K562 (cell line): Measurements from ENCODE around the gene NADSYN1. TPM values are rescaled to one million over a fixed set of nuclear protein-coding genes. Genes with fewer than 3 reads are reported as not detected.

Source experiments
- ATAC-seq: fragments of 200-7000 bp; cut with Tn5 transposase; 3 replicates; pipeline ENCODE4 v1.9.1; 2020; ENCODE audit warnings: moderate library complexity
- BruUV-seq: library from RNA; stranded (reverse); fragments of 400-500 nt; replicated peaks from 2 replicates; lab custom pipeline; 2021; lab: Mats Ljungman, UMichigan
- CTCF ChIA-PET: fragments of 300-600 bp; formaldehyde crosslinking; extraction: SDS; loops from one replicate; lab custom pipeline; 2021; ENCODE audit warnings: low intra/inter-chr PET ratio; lab: Yijun Ruan, JAX
- POLR2A ChIA-PET: fragments of 300-600, 350-650 bp; sonication (Branson Sonifier 250); formaldehyde crosslinking; extraction: SDS; loops from one replicate; lab custom pipeline; 2021; ENCODE audit warnings: antibody characterized with exemption, inconsistent platforms; lab: Yijun Ruan, JAX
- DNase-seq, 4 experiments: peaks; one replicate each; pipeline versions ENCODE4 v3.0.0 to v3.0.0-alpha.2; 2011 to 2018; ENCODE audit warnings: low spot score in 3 of 4, mixed read lengths in 3 of 4; ENCODE audit errors: extremely low read depth in 1 of 4
- FAIRE-seq: peaks from 2 replicates; lab custom pipeline; 2011; peaks lifted over from hg19 to GRCh38; lab: Jason Lieb, UNC
- H2AFZ ChIP-seq: 2 replicates; pipeline ENCODE4 v1.6.0; 2011; ENCODE audit warnings: low read depth, low read length, control low read depth, inconsistent platforms
- H3K27ac ChIP-seq: fragments of 200-600 bp; 3 replicates; pipeline ENCODE4 v1.8.0; 2011; ENCODE audit warnings: low read depth, mild to moderate bottlenecking, control low read depth, inconsistent platforms, low read length, moderate library complexity, mixed read lengths; ENCODE audit errors: extremely low read depth
- H3K27me3 ChIP-seq, 2 experiments: fragments of 300-600 bp in 1 of 2; 2 replicates in 1 of 2; 3 replicates in 1 of 2; pipeline versions ENCODE4 v1.6.0 to v1.8.0; 2011; ENCODE audit warnings: inconsistent platforms in 2 of 2, low read length in 2 of 2, mild to moderate bottlenecking in 1 of 2, mixed read lengths in 1 of 2, moderate library complexity in 1 of 2; ENCODE audit not compliant: control insufficient read depth in 2 of 2, insufficient read depth in 2 of 2
- H3K36me3 ChIP-seq: fragments of 300-600 bp; 3 replicates; pipeline ENCODE4 v1.8.0; 2011; ENCODE audit warnings: mild to moderate bottlenecking, low read length, inconsistent platforms; ENCODE audit not compliant: control insufficient read depth, insufficient read depth
- H3K4me1 ChIP-seq, 2 experiments: fragments of 200-600 bp in 1 of 2; replicated peaks in 1 of 2; 2 replicates in 1 of 2; 3 replicates in 1 of 2; pipeline versions ENCODE4 v1.5.1 to v1.8.0; 2011; ENCODE audit warnings: inconsistent platforms in 2 of 2, low read length in 2 of 2, mild to moderate bottlenecking in 1 of 2, mixed read lengths in 1 of 2, moderate library complexity in 1 of 2; ENCODE audit not compliant: control insufficient read depth in 2 of 2, insufficient read depth in 2 of 2
- H3K4me2 ChIP-seq: 2 replicates; pipeline ENCODE4 v1.6.1; 2011; ENCODE audit warnings: low read length, control low read depth, inconsistent platforms, mixed read lengths; ENCODE audit not compliant: insufficient read depth
- H3K4me3 ChIP-seq: fragments of 200-600 bp; sonication (generic), shearing (Covaris generic); 2 replicates; pipeline ENCODE4 v1.5.1; 2016; ENCODE audit warnings: control low read depth, inconsistent platforms
- H3K79me2 ChIP-seq: fragments of 200-600 bp; 3 replicates; pipeline ENCODE4 v1.8.0; 2011; ENCODE audit warnings: low read length, inconsistent platforms; ENCODE audit not compliant: control insufficient read depth, insufficient read depth
- H3K9ac ChIP-seq, 2 experiments: 2 replicates each; pipeline versions ENCODE4 v1.6.0 to v1.6.1; 2011; ENCODE audit warnings: low read depth in 2 of 2, low read length in 2 of 2, control low read depth in 1 of 2, inconsistent platforms in 1 of 2, mild to moderate bottlenecking in 1 of 2, mixed read lengths in 1 of 2; ENCODE audit not compliant: insufficient read depth in 1 of 2
- H3K9me1 ChIP-seq: one replicate; pipeline ENCODE4 v1.6.0; 2011; ENCODE audit warnings: inconsistent platforms, mild to moderate bottlenecking, low read length, moderate library complexity; ENCODE audit not compliant: control insufficient read depth, insufficient read depth
- H3K9me3 ChIP-seq: replicated peaks from 2 replicates; pipeline ENCODE4 v1.5.1; 2011; ENCODE audit warnings: low read depth, low read length, inconsistent platforms; ENCODE audit not compliant: control insufficient read depth, insufficient read depth
- H4K20me1 ChIP-seq: replicated peaks from 2 replicates; pipeline ENCODE4 v1.6.1; 2011; ENCODE audit warnings: low read length, inconsistent platforms, mixed read lengths; ENCODE audit not compliant: control insufficient read depth, insufficient read depth
- HNRNPL ChIP-seq: fragments of 200-400 bp; formaldehyde crosslinking; IDR thresholded peaks from 2 replicates; pipeline ENCODE4 v1.6.1; 2017; ENCODE audit warnings: low read depth, mild to moderate bottlenecking, low read length
- TARDBP ChIP-seq: fragments of 450-650 bp; IDR thresholded peaks from 2 replicates; pipeline ENCODE4 v1.6.1; 2016
- WGBS: fragments of 100-300 bp; shearing (Covaris generic); methylation state at CpG from one replicate; pipeline ENCODE4 v1.1.6; 2016; ENCODE audit warnings: low coverage, mixed read lengths; ENCODE audit not compliant: insufficient coverage; ENCODE audit errors: missing lambda C conversion rate; 5-methylcytosine and 5-hydroxymethylcytosine counted together
- in situ Hi-C: fragments of 300-500 bp; cut with MboI; formaldehyde crosslinking; loops from 4 replicates; pipeline ENCODE4 v1.15.0; 2018; ENCODE audit warnings: inconsistent platforms, mixed read lengths
- intact Hi-C: fragments of 100-400 bp; cut with micrococcal nuclease; formaldehyde crosslinking; loops from 2 replicates; pipeline ENCODE4 v1.14.2; 2022
- polyA plus RNA-seq, 8 experiments: library from polyadenylated mRNA; depleted of rRNA in 4 of 8; stranded (reverse) in 5 of 8; unstranded in 3 of 8; fragments of >200 nt; fragmentation: Nextera tagmentation in 2 of 8; fragmentation: Illumina TruSeq in 1 of 8; extraction: Ambion mirVana in 2 of 8; extraction: Trizol in 1 of 8; gene quantifications; 2 replicates each; pipeline versions ENCODE4 v1.2.1 to v1.2.3, GENCODE V29; 2011 to 2014; ENCODE audit warnings: inconsistent platforms in 1 of 8, missing spikeins in 1 of 8
- total RNA-seq, 7 experiments: library from RNA; depleted of rRNA in 6 of 7; stranded (reverse); fragments of >200 nt in 6 of 7; fragmentation: Illumina TruSeq in 2 of 7; extraction: Trizol in 2 of 7; gene quantifications; 2 replicates each; pipeline versions ENCODE4 v1.2.1 to v1.2.3, GENCODE V29; 2011 to 2021; ENCODE audit warnings: low replicate concordance in 1 of 7
- TF ChIP-seq, protein P1 (sequence below): fragments of 250-450 bp; sonication (Bioruptor Pico); IDR thresholded peaks from 2 replicates; pipeline ENCODE4 v1.8.0; 2022; ENCODE audit warnings: inconsistent platforms

NADSYN1 gene
- total and polyA plus RNA-seq, 9 of the 15 experiments (the other 6 are each of a cell fraction or from before 2014, with no cell fraction given), result 12.7 to 57.3 (median 42.1) TPM

DNA sequence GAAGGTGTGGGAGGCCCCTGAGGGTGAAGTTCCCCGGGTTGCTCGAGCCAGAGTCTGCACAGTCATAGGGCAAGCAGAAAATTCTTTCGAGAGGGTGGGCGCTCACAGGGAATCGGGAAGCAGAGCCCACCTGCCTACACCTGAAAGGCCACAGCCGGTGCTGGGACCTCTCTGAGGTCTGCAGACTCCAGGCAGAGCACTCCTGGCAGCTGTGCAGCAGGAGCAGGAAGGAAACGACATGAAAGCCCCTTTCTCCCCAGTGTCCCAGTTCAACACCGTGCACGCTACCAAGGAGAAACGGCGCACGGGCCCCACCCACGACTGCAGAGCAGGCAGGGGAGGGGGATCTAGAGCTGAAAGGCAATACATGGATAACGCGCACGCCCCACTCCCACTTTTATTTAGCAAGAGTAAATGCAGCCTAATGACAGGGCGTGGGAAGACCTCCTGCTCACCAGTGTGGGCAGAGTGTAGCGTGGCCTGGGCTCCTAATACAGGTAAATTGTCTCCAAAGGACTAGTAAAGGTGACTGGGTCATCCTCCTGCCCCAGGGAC is 18.4 kb upstream of the NADSYN1 start:
- ATAC-seq (no peak), FAIRE-seq (no peak), DNase-seq (no peak)
- peaks cover 37% of the 10 kb centered on the region for H4K20me1 ChIP-seq
- no peak overlapping the region for H3K27ac ChIP-seq
- no peak overlapping the region for H2AFZ ChIP-seq
- H3K4me1 ChIP-seq, result peaks cover 9 to 15% of the 10 kb centered on the region in 2 experiments; a peak in 3 of 5 replicates
- no peak overlapping the region for H3K4me2 ChIP-seq
- ChIA-PET CTCF (no interaction called here), POLR2A (no interaction called here)
- no peak overlapping the region for H3K4me3 ChIP-seq
- no peaks in the 10 kb centered on the region for H3K79me2 ChIP-seq
- H3K27me3 ChIP-seq, result peaks cover 2 to 9% of the 10 kb centered on the region in 2 experiments
- no peak overlapping the region for H3K9ac ChIP-seq
- intact Hi-C loops (no loop called here), in situ Hi-C loops (no loop called here)
- TSS peak; percentile 56 for BruUV-seq
- WGBS, result 79% methylated on average over 18 of the region's 18 CpGs
- H3K9me1 ChIP-seq, result peaks cover 5% of the 10 kb centered on the region
- TF ChIP-seq HNRNPL, result no peak
- TF ChIP-seq, protein P1, sequence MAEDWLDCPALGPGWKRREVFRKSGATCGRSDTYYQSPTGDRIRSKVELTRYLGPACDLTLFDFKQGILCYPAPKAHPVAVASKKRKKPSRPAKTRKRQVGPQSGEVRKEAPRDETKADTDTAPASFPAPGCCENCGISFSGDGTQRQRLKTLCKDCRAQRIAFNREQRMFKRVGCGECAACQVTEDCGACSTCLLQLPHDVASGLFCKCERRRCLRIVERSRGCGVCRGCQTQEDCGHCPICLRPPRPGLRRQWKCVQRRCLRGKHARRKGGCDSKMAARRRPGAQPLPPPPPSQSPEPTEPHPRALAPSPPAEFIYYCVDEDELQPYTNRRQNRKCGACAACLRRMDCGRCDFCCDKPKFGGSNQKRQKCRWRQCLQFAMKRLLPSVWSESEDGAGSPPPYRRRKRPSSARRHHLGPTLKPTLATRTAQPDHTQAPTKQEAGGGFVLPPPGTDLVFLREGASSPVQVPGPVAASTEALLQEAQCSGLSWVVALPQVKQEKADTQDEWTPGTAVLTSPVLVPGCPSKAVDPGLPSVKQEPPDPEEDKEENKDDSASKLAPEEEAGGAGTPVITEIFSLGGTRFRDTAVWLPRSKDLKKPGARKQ (CRISPR knock-in tag), result no peak
- TF ChIP-seq TARDBP, result no peak
- no peaks in the 10 kb centered on the region for H3K9me3 ChIP-seq
- peaks cover 55% of the 10 kb centered on the region for H3K36me3 ChIP-seq
